Heart left ventricle (tissue), 16 donors: ENCODE data around the gene PCGF3. TPM values are rescaled to one million over a fixed set of nuclear protein-coding genes. Genes with fewer than 3 reads are reported as not detected.

Experiments
- ATAC-seq, 4 donors: fragments of 200-7000 bp; cut with Tn5 transposase; one replicate each; pipeline ENCODE4 v1.9.1; 2020 to 2022; ENCODE audit warnings: moderate library complexity in 4 of 4, mild to moderate bottlenecking in 3 of 4, moderate number of reproducible peaks in 1 of 4
- DNase-seq, 5 donors: peaks; one replicate each; pipeline ENCODE4 v3.0.0-alpha.2; 2020
- H3K27ac ChIP-seq, 12 donors: fragments of 200-600 bp; sonication (generic) in 4 of 12; one replicate each; pipeline versions ENCODE4 v1.5.0 to v1.8.0; 2016 to 2022; ENCODE audit warnings: mild to moderate bottlenecking in 2 of 12
- H3K27me3 ChIP-seq, 9 donors: fragments of 200-600 bp; sonication (generic) in 2 of 9; one replicate each; pipeline versions ENCODE4 v1.5.1 to v1.8.0; 2016 to 2022; ENCODE audit warnings: mild to moderate bottlenecking in 3 of 9
- H3K36me3 ChIP-seq, 9 donors: fragments of 200-600 bp; sonication (generic) in 2 of 9; one replicate each; pipeline versions ENCODE4 v1.5.0 to v1.8.0; 2018 to 2022; ENCODE audit warnings: mild to moderate bottlenecking in 2 of 9
- H3K4me1 ChIP-seq, 12 donors: fragments of 200-600 bp; sonication (generic) in 4 of 12; one replicate each; pipeline versions ENCODE4 v1.5.0 to v1.8.0; 2016 to 2022; ENCODE audit warnings: mild to moderate bottlenecking in 3 of 12
- H3K4me3 ChIP-seq, 12 donors: fragments of 200-600 bp; sonication (generic) in 4 of 12; one replicate each; pipeline versions ENCODE4 v1.5.0 to v1.8.0; 2017 to 2022; ENCODE audit warnings: mild to moderate bottlenecking in 9 of 12, moderate library complexity in 4 of 12
- H3K9me3 ChIP-seq, 12 donors: fragments of 200-600 bp; sonication (generic) in 4 of 12; one replicate each; pipeline versions ENCODE4 v1.5.0 to v1.8.0; 2016 to 2022; ENCODE audit warnings: mild to moderate bottlenecking in 1 of 12
- CTCF ChIP-seq, 12 donors: fragments of 200-600 bp; sonication (generic) in 4 of 12; IDR thresholded peaks; one replicate each; pipeline versions ENCODE4 v1.5.0 to v1.8.0; 2018 to 2022; ENCODE audit warnings: antibody characterized with exemption in 12 of 12, mild to moderate bottlenecking in 5 of 12
- POLR2A ChIP-seq, 2 donors: fragments of 450-650 bp; IDR thresholded peaks; one replicate each; pipeline ENCODE4 v1.6.1; 2017; ENCODE audit warnings: antibody characterized with exemption in 2 of 2, mild to moderate bottlenecking in 2 of 2, moderate library complexity in 2 of 2
- WGBS, 4 donors: extraction: QIAGEN DNeasy Blood & Tissue Kit in 2 of 4; methylation state at CpG; one replicate each; pipeline versions ENCODE4 v1.1.5 to v1.1.7; 2013 to 2018; 5-methylcytosine and 5-hydroxymethylcytosine counted together
- intact Hi-C, 10 donors: fragments of 100-400 bp; cut with DNase I; formaldehyde crosslinking; loops; one replicate each; pipeline versions ENCODE4 v1.11.1 to v1.14.2; 2022
- polyA plus RNA-seq, 2 donors: library from polyadenylated mRNA; stranded (reverse); fragments of 200-250 nt; gene quantifications; one replicate each; pipeline ENCODE4 v1.2.3, GENCODE V29; 2013
- total RNA-seq, 9 donors: library from RNA; depleted of rRNA in 2 of 9; stranded (reverse); fragments of >200 nt in 2 of 9; fragmentation: NEBNext Ultra II Directional in 3 of 9; extraction: Animal tissue kit (Norgen Biotek cat#: 25700) in 3 of 9; gene quantifications; one replicate each; pipeline versions ENCODE4 v1.1.0 to v1.2.4, GENCODE V29; 2016 to 2023
- donor health status: ischemic (EF 13 %, LVEDD 7.1; RV severe dilation, severe dysfunction).
- donor health status: healthy with polysubstance abuse.
- donor health status: DM: no; HTN: yes; CAD: no.
- donor health status: DM: no; HTN: no; CAD: no.
- donor health status: ischemic (EF 25% LVEDD 6.9; RV normal size, moderate dysfunction).
- donor health status: ischemic (EF 25% LVEDD 5.7; RV mildly dilated, moderate dysfunction).
- donor health status: healthy.
- donor health status: DM: yes; HTN: yes; CAD: no.
- donor health status: ischemic (EF 35%, LVEDD 5.7; RV mildly dilated, moderate dysfunction).
- donor health status: nonischemic (EF 11% LVEDD 7.7; RV severe dilation, severe dysfunction).
- donor health status: DM: yes; HTN: yes; CAD: no.
- donor health status: PGD.
- donor health status: ischemic (EF 29% LVEDD 5.4; RV normal size, mild dysfunction).
- donor health status: nonischemic (EF 23%, LVEDD 6.1; RV moderate dilation, normal function).

Gene PCGF3
- total and polyA plus RNA-seq, 11 donors: 16.2 to 45.7 (median 22.5) TPM

GRCh38 chr4:660401-660800 is 45.2 kb upstream of the PCGF3 start:
- Histone ChIP-seq H3K27me3 (peaks cover 0 to 16% (median 0%) of the 10 kb centered on the region in 9 donors), H3K9me3 (no peaks in the 10 kb centered on the region), H3K36me3 (no peaks in the 10 kb centered on the region), H3K4me1 (peaks cover 0 to 15% (median 3%) of the 10 kb centered on the region in 12 donors), H3K27ac (no peak overlapping the region), H3K4me3 (no peak overlapping the region)
- DNase-seq (peak in 2 of 5 donors; percentile 17 to 46), ATAC-seq (no peak)
- WGBS, 4 donors: 91 to 98% (median 95%) methylated on average over 10 of the region's 10 CpGs
- TF ChIP-seq CTCF (IDR thresholded peaks at IDR 0.05) (no peak), POLR2A (IDR thresholded peaks at IDR 0.05) (no peak)
- intact Hi-C loops: no loop called here

GRCh38 chr4:661231-661630 is 44.4 kb upstream of the PCGF3 start:
- TF ChIP-seq CTCF (IDR thresholded peaks at IDR 0.05) (no peak), POLR2A (IDR thresholded peaks at IDR 0.05) (no peak)
- 87 to 91% (median 88%) methylated on average over 3 of the region's 3 CpGs for WGBS, 4 donors
- intact Hi-C loops: no loop called here

GRCh38 chr4:661881-662761 is 43.5 kb upstream of the PCGF3 start:
- WGBS, 4 donors: 96 to 97% (median 97%) methylated on average over 26 to 42 of the region's 42 CpGs
- DNase-seq (peak in 3 of 5 donors; percentile 12 to 51 (median 14)), ATAC-seq (no peak)
- peaks cover 0 to 15% (median 3%) of the 10 kb centered on the region in 12 donors for H3K4me1 ChIP-seq
- peaks cover 0 to 16% (median 0%) of the 10 kb centered on the region in 9 donors for H3K27me3 ChIP-seq
- intact Hi-C loops: no loop called here
- H3K36me3 ChIP-seq: no peaks in the 10 kb centered on the region
- no peak for TF ChIP-seq CTCF (IDR thresholded peaks at IDR 0.05)
- TF ChIP-seq POLR2A (IDR thresholded peaks at IDR 0.05): no peak
- no peak overlapping the region for H3K27ac ChIP-seq
- H3K4me3 ChIP-seq: no peak overlapping the region
- no peaks in the 10 kb centered on the region for H3K9me3 ChIP-seq

More at GRCh38 chr4:661231-661630, 44.4 kb upstream of the PCGF3 start:
- DNase-seq (no peak), ATAC-seq (no peak)
- Histone ChIP-seq H3K9me3 (no peaks in the 10 kb centered on the region), H3K4me1 (peaks cover 0 to 15% (median 3%) of the 10 kb centered on the region in 12 donors), H3K27me3 (peaks cover 0 to 16% (median 0%) of the 10 kb centered on the region in 9 donors), H3K36me3 (no peaks in the 10 kb centered on the region), H3K27ac (no peak overlapping the region), H3K4me3 (no peak overlapping the region)

GRCh38 chr4:663046-663437 is 42.6 kb upstream of the PCGF3 start:
- Histone ChIP-seq H3K4me3 (peak overlapping the region; percentile 47 to 83 (median 72)), H3K36me3 (no peaks in the 10 kb centered on the region), H3K9me3 (no peaks in the 10 kb centered on the region), H3K4me1 (peaks cover 0 to 15% (median 3%) of the 10 kb centered on the region in 12 donors), H3K27me3 (peaks cover 0 to 16% (median 0%) of the 10 kb centered on the region in 9 donors), H3K27ac (peak overlapping the region in 1 of 12 donors; percentile 37)
- WGBS, 4 donors: 44 to 57% (median 49%) methylated on average over 17 to 20 of the region's 20 CpGs
- intact Hi-C loops: no loop called here
- TF ChIP-seq POLR2A (IDR thresholded peaks at IDR 0.05): no peak
- TF ChIP-seq CTCF (IDR thresholded peaks at IDR 0.05): no peak
- ATAC-seq (no peak), DNase-seq (peak in 3 of 5 donors; percentile 16 to 47 (median 17))
